Forelimb muscle (tissue), 1 donor: ENCODE results near the gene METAP2. TPM values are rescaled to one million over a fixed set of nuclear protein-coding genes. Genes with fewer than 3 reads are reported as not detected.
A peak's percentile ranks its signal among the peaks of the same experiment; 100 is the strongest.
"Not testable (repeated sequence)": the region's sequence is repeated elsewhere in the genome, so short reads cannot be mapped to it uniquely, and the experiment has no call there.

Experiments used
- DNase-seq: peaks from one replicate; pipeline ENCODE4 v3.0.0-alpha.2; 2013; ENCODE audit warnings: low read depth
- polyA plus RNA-seq: library from polyadenylated mRNA; unstranded; fragments of 120-200 nt; gene quantifications from one replicate; pipeline ENCODE4 v1.2.1, GENCODE V29; 2013; ENCODE audit not compliant: insufficient read length

METAP2 gene
- polyA plus RNA-seq: 123 TPM

GRCh38 chr12:95473884-95474659 lies at the start of gene METAP2:
TSS of gene METAP2 (plus strand) at chr12:95474152. CDS start at chr12:95474180, 28 bp downstream.
- peak; percentile 86 for DNase-seq

DNA sequence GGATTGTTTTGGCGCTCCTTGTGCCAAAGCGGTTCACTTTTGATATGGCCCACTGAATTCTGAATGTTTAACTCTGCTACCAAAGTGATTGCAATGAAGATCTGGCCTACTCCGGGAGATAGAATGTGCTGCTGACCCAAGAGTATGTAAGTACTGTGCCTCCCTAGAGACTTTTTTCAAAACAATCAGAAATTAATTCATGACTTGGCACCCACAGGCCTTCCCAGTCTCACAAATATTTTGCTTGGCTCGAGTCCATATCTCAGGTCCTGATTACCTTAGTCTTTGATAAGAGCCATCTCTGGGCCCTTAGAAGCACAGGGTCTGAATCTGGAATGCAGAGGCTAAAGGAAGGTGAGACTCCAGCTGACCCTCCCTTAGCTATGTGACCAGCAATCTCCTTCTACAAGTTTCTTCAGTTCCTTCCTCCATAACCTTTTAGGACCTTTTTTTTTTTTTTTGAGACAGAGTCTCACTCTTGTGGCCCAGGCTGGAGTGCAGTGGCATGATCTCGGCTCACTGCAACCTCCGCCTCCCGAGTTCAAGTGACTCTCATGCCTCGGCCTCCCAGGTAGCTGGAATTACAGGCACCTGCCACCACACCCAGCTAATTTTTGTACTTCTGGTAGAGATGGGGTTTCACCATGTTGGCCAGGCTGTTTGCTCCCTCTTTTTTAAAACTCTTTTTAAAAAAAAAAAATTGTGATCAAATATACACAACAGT lies 49.5 kb upstream of the METAP2 start:
- DNase-seq: no peak

DNA sequence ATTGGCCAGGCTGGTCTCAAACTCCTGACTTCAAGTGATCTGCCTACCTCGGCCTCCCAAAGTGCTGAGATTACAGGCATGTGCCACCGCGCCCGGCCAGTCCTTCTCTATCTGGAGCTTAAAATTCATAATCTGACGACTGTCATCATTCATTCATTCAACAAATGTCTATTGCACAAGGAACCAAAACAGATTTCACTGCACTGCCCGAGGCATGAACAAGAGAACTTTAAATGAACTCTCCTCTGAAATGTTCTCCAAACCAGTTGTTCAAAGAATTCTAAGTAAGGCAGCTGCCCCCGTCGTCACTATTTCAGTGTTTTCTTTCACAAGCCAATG lies 44.8 kb upstream of the METAP2 start:
- DNase-seq: no peak

DNA sequence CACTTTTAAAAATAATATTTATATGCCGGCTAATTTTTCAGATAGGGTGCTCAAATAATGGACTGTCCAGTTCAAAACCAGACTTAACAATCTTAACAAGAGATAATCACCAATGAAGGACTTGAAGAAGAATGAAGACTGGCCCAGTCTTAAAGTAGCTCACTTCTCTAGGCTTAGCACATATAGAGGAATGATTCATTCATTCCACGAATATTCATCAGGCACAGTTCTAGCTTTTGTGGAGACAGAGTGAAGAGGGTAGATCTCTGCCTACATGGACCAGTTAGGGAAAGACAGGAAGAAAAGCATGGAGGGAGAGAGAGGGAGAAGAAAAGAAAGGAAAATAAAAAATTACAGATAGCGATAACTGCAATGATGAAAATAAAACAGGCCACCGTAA lies 42.8 kb upstream of the METAP2 start:
- no peak for DNase-seq

DNA sequence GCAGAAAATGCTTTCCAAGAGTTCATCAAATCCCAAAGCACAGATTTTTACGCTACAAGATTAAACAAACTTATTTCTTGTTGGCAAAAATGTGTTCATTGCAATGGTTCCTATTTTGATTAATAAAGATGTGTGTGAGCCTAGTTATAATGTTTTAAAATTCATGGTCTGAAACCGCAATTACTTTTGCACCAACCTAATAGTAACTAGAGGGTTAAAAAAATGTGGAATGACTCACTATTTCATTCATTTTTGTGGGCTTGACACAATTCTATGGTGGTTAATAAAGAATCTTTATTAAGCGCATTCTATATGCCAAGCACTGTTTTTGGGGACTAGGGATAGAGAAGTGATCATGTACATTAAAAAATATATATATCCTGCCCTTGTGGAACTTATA lies 38.6 kb upstream of the METAP2 start:
- no peak for DNase-seq

GRCh38 chr12:95437565-95437964 lies 36.4 kb upstream of the METAP2 start:
- no peak for DNase-seq

DNA sequence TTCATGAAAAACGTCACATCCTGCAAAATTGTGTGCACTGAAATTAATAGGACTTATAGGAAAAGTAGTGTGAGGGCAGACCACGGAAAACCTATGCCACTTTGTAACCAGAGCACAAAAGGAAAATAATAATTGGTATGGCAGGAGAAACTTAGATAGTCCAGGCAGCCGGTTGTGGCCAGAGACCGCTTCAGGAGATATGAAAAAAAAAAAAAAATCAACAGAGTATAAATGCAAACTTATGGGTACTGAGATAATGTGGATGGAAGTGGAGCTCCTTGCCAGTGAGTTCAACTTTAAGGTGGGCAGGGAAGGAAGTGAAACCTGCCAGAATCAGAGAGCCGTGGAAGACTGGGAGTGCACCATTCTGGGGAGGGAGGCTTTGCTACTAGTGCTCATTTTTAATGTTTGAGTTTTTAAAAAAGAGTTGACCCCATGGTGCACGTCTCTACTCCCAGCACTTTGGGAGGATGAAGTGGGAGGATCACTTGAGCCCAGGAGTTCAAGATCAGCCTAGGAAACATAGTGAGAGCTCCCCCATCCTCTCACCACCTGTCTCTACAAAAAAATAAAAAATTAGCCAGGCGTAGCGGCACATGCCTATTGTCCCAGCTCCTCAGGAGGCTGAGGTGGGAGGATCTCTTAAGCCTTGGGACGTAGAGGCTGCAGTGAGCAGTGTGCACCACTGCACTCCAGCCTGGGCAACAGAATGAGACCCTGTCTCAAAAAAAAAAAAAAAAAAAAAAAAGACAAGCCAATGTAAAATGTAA lies 34.3 kb upstream of the METAP2 start:
- DNase-seq: no peak

DNA sequence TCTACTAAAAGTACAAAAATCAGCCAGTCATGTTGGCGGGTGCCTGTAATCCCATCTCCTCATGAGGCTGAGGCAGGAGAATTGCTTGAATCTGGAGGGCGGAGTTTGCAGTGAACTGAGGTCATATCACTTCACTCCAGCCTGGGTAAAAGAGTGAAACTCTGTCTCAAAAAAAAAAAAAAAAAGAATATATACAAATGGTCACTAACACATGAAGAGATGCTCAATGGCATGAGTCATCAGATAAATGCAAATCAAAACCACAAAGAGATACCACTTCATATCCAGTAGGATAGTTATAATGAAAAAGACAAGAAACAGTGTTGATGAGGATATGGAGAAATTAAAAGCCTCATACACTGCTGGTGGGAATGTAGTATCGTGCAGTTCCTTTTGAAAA lies 33.6 kb upstream of the METAP2 start:
- no peak for DNase-seq

DNA sequence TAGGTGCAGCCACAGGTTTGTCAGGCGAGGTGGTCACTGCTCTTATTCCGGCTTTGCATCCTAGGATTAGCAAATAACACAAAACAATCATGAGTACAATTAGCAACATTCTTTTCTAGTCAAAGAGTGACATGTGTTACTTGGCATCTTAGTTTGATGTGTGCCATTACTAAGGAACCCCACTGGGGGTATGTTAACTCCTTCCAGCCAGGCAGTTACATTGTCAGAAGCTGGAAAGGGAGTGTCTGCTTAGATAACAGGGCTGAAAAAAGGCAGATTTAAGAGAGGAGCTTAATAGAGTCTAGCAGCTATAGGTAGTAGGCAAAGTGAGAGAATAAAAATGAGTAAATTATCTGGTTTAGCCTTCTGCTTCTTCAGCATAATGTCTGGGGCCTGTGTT lies 30.5 kb upstream of the METAP2 start:
- no peak for DNase-seq

DNA sequence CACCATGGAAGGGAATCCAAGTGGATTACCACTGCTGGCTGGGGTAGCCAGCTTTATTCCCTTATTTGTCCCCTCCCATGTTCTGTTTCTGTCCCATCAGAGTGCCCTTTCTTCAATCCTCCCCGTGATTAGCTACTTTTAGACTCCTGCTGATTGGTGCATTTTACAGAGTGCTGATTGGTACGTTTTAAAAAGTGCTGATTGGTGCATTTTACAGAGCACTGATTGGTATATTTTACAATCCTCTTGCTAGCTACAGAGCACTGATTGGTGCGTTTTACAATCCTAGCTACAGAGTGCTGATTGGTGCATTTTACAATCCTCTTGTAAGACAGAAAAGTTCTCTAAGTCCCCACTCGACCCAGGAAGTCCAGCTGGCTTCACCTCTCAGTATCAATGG lies 28.9 kb upstream of the METAP2 start:
- DNase-seq: not testable (repeated sequence)

- DNase-seq: no peak
Measured at GRCh38 chr12:95445884-95446505, 28.0 kb upstream of the METAP2 start.

GRCh38 chr12:95446506-95446900 lies 27.4 kb upstream of the METAP2 start:
- DNase-seq: peak; percentile 5

- DNase-seq: not testable (repeated sequence)
Measured at GRCh38 chr12:95449656-95450055, 24.3 kb upstream of the METAP2 start.

- not testable (repeated sequence) for DNase-seq
Measured at GRCh38 chr12:95452501-95452900, 21.5 kb upstream of the METAP2 start.

- DNase-seq: not testable (repeated sequence)
Measured at GRCh38 chr12:95453881-95454280, 20.1 kb upstream of the METAP2 start.

DNA sequence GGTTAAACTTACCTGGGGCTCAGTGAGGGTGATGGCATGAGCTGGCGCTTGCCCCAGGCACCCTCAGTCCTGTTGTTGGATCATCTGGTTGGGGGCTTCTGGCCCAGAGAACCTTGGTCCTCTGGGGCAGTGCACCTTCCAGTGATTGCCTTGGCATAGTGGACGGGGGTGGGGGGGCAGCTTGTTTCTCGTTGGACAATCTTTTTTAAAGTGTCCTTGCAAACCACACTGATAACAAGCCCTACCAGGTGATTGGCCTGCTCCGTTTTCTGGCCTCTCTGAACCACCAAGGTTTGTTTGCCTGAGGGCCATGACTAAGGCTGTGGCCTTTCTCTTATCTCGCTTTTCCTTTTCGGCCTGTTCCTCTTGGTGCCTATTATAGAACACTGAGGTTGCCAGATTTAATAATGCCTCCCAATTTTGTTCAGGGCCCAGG lies 19.2 kb upstream of the METAP2 start:
- DNase-seq: not testable (repeated sequence)

DNA sequence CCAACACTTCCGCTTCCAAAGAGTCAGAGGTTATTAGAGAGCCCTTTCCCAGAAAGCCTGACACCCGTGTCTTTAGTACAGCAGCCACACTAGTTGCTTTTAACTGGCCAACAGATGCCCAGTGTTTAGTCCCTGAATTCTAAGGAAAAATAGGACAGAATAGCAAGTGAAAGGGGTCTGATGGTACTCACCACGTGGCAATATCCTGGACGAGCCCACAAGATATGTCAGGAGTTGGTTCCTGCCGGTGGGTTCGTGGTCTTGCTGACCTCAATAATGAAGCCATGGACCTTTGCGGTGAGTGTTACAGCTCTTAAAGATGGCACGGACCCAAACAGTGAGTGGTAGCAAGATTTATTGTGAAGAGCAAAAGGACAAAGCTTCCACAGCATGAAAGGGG lies 16.3 kb upstream of the METAP2 start:
- DNase-seq: not testable (repeated sequence)

DNA sequence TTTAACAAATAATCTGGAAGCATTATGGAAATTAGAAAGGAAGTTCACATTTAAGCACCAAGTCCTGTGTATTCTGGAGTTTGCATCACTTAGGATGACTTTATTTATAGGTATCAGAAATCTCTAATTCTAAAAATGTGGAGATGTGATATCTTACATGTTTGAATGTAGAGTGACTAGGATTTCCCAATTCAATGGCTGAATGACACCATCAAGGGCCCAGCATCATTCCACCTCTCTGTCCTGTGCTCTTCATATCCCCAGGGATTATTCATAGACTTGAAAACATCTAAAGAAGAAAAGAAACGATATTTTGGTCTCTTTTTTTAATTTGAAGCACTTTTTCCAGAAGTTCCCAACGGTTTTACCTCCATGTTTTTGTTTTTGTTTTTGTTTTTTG lies 15.2 kb upstream of the METAP2 start:
- no peak for DNase-seq

DNA sequence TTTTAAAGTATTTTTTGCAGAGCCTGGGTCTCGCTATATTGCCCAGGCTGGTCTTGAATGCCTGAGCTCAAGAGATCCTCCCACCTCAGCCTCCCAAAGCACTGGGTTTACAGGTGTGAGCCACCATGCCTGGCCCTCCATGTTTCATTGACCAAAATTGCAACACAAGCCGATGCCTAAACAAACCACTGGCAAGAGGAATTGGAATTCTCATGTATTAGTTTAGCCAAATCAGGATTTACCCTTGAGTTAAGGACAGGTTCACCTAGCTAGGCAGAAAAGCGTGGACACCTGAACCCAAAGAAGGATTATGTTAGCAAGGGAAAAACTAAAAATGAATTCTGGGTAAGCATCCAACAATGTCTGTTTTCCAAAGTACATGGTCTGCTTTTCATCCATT lies 14.6 kb upstream of the METAP2 start:
- DNase-seq: no peak

GRCh38 chr12:95460105-95460504 lies 13.8 kb upstream of the METAP2 start:
- DNase-seq: no peak

DNA sequence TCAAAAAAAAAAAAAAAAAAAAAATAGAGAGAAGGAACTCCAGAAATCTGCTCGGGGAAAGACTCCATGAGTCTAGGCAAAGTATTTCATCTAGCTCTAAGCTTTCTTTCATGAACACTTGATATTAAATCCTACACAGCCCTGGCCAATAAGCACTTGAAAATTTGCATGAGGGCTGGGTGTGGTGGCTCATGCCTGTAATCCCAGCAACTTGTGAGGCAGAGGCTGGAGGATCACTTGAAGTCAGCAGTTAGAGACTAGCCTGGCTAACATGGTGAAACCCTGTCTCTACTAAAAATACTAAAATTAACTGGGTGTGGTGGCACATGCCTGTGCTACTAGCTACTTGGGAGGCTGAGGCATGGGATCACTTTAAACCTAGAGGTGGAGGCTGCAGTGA lies 13.1 kb upstream of the METAP2 start:
- DNase-seq: no peak

DNA sequence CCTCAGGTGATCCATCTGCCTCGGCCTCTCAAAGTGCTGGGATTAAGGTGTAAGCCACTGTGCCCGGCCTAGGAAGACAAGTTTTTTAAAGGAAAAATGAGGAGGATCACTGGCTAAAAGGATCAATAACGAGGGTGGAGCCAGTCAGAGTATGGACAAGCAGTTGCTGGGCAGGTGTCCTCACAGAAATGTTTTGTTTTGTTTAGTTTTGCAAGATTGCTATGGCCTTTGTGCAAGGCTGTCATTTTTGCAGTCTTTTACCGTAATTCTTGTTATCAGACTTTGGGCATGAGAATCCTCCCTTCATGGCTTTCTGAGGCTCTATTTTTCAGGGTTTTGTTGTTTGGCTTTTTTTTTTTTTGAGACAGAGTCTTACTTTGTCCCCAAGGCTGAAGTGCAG lies 11.9 kb upstream of the METAP2 start:
- DNase-seq: no peak
